GM18870 (cell line): ENCODE measurements around the gene KCNN1.

ENCODE experiments used
- ATAC-seq: cut with Tn5 transposase; IDR thresholded peaks from one replicate; pipeline ENCODE4 v1.9.1; 2021; ENCODE audit warnings: moderate library complexity; ENCODE audit not compliant: unreplicated experiment

The KCNN1 gene

DNA sequence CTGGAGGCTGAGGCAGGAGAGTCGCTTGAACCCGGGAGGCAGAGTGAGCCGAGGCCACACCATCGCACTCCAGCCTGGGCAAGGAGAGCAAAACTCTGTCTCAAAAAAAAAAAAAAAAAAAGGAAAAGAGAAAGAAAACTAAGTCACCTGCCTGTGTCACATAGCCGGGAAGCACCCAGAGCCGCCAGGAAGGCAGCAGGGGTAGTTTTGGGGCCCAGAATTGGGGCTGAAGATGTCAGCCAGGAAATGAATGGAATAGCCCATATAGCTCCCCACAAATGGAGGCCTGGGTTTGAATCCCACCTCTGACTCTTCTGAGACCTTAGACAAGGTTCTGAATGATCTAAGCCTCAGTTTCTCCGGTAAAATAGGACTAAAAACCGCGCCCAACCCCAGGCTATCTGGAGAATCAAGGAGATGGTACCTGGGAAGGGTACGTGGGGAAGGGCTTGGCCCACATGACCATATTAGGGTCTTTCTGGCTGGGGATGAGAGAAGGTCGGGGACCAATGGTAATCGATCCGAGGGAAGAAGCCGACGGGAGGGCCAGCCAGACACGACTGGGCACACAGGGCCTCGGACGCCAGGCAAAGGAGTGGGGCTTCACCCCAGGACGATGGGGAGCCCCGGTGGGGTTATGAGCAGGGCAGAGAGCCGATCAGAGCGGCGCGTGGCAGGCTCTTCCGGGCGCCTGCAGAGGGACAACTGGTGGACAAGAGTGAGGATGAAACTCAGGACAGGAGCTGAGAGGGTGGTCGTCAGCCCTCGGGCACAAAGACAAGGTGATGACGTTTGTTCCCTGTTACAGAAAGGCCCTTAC, 19.7 kb upstream of the KCNN1 start:
- ATAC-seq: no peak

DNA sequence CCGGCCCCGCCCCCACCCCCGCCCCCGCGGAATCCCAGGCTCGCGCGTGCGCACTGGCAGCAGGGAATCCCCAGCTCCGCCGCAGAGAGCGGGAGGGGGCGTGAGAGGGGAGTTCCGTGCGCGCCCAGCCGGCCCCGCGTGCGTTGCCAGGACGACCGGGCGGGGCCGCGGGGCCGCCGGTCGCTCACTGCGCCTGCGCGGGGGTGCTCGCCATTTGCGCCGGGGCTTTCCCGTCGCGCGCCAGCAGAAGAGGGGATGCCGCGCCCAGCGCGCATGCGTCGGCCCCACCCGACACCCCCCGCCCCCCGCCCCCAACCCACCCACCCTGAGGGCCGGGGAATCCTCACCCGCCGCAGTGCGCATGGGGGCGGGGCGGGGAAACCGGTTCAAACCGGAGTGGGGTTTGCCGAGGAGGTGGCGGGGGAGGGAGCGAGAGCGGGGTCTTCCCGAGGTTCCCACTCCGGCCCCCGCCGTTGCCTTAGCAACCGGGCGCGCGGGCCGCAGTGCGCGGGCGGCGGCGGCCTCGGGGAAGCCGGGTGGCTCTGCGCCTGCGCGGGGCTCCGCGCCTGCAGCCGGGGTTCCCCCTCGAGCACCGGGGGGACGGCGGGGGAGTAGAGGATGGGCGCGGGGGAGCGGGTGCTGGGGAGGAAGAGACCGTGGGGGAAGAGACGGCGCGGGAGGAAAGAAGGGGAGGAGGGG, 18.9 kb upstream of the KCNN1 start:
- ATAC-seq: no peak

DNA sequence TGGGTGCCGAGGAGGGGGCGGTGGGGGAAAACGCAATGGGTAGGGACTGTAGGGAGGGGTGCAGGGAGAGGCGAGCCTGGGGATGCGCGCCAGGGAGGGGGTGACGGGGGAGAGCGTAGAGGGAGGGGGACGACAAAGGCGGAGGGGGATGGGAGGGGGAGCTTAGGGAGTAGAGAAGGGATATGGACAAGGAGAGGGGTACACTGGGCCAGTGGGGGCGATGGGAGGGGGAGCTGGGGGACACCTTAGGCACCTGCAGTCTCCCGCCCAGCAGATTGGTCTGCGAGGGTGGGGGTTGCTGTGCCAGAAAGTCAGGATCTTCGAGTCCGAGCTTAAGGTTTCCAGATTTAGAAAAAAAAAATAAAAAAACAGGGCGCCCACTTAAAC, 18.4 kb upstream of the KCNN1 start:
- no peak for ATAC-seq

GRCh38 chr19:17948931-17949930, 17.7 kb upstream of the KCNN1 start:
- no peak for ATAC-seq

DNA sequence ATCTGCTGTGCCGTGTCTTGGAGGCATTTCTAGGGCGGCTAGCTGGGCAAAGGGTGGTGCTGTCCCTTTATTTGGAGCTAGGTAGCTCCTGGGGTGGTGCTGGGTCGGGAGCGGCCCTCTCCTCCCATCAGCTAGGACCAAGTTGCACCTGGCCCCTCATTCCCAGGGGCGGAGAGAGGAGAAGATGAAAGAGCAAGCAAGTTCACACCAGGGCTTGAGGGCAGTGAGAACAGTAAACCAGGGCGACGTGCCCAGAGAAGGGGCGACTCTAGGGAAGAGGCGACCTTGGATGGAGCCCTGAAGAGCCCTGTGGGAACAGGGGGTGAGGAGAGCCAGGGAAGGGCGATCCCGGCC, 17.0 kb upstream of the KCNN1 start:
- no peak for ATAC-seq

DNA sequence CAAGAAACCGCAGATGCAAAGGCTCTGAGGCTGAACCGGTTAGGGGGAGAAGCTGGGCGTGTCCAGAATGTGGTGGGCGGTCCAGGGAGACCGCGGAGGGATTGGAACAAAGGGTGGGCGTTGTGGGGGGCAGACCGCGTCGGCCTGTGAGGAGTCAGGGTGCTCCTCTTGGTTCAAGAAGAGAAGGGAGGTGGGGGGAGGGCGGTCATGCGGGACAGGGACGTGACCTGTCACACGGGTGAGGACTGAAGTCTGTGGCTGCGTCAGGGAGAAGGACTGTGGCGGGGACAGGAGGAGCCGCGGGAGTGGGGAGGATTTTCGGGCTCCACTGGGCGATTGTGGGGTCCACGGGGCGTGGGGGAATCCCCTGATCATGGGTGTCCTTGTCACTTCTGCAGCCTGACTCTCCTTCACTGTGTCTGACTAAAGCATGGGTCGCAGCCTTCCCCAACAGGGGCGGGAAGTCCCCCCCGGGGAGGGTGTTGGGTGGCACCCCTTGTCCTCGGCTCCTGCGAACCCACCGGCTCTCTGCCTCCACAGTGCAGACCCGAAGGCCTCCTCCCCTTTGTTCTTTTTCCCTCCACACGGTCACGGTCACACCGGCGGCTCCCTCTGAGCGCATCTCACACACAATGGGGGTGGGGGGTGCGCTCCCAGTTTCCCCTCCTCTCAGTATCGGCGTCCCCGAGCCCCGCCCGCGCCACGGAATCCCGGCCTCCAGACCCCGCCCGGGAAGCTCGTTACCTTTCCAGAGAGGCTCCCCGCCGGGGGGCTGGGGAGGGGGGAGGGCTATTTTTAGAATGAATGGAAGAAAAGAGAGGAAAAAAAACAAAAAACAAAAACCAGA, 16.4 kb upstream of the KCNN1 start:
- no peak for ATAC-seq

- ATAC-seq: no peak
Observed at GRCh38 chr19:17951157-17951989, 15.5 kb upstream of the KCNN1 start.

DNA sequence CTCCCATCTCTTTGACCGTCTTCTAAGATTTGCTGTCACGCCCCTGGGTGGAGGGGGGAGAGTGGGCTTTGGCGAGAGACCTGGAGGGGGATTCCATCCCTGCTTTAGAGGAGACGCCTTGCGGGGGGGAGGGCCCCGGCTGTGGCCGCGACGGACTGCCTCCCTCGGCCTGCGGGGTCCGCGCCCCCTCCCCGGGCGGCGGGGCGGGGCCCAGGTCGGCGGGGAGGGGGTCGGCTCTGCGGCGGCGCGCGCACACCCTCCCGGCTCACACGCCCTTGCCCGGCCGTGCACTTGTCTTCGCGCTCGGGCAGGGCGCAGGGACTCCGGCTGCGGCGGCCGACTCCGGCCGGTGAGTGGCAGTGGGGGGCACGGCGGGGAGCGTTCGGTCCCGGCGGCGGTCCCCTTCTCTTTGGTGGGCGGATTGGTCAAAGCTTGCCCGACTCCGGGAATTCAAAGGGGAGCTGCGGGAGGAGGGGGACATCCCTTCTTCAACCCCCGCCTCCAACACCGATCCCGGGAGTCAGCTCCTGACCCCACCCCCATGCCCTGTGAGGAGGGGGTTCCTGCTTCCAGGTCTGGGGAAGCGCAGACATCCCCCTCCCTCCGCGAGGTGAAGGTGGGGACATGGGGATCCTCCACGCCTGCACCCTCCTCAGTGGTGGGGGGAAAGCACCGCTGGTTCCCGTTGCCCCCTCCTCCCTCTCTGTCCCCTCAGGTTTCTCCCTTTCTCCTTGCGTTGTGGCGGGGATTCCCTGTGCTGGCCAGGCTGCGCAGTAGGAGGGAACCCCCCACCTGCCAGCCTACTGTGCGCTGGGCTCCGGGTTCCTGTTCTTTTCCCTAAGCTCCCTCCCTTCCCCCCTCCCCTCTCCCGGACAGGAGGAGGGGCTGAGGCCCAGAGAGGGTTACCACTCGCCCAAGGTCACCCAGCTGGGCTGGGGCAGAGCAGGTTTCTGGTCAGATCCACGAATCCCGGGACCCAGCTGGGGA, 14.6 kb upstream of the KCNN1 start:
- no peak for ATAC-seq

DNA sequence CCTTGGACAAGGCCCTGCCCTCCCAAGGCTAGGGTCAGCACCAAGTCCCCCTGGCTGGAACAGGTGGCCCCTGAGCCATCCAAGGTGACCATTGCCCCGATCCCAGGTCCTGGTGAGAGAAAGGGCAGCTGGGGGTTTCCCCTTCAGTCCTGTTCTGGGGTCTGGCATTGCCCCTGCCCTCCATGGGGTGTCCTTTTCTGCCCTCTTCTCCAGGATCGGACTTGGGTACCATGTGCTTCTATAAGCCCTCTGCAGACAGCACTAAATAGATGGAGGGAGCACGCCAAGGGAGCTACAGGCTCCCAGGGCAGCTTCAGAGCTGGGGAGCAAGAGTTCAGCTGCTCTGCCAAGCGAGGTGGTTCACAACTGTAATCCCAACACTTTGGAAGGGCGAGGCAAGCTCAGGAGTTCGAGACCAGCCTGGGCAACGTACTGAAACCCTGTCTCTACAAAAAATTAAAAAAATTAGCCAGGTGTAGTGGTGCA, 13.5 kb upstream of the KCNN1 start:
- no peak for ATAC-seq

GRCh38 chr19:17953869-17954268, 13.0 kb upstream of the KCNN1 start:
- no peak for ATAC-seq

- no peak for ATAC-seq
Observed at GRCh38 chr19:17954401-17954800, 12.5 kb upstream of the KCNN1 start.

- ATAC-seq: no peak
Observed at GRCh38 chr19:17957149-17957849, 9.6 kb upstream of the KCNN1 start.

GRCh38 chr19:17957885-17958284, 9.0 kb upstream of the KCNN1 start:
- no peak for ATAC-seq

DNA sequence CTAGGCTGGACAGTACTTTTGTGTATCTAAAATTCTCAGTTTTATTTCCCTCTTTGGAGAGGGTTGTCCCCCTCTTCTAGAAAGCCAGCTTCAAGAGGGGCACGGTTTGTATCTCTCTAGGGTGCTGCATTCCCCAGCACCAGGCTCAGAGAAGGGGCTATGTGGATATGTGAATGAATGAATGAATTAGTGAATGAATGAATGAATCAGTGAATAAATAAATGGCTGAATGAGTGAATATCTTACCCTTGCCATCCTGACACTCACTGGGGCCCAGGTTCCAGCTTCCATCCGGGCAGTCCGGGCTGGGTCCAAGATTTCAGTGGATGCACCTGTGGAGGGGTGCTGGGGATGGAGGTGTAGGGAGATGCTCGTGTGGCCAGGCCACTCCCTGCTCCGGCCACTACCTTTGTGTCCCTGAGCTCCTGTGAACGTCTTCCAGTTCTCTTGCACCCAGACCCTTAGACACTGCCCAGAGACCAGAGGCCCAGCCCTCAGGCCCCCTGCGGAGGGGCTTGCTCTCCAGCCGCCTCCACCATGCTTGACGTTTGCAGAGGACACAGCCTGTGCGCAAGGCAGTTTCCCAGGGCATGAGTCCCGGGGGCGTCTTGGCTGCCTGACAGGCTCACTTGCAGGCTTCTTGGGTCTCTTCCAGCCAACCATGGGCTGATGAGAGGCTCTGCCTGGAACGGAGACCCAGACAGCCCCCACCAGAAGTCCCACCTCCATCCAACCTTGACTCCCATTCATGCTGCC, 2.8 kb upstream of the KCNN1 start:
- no peak for ATAC-seq

DNA sequence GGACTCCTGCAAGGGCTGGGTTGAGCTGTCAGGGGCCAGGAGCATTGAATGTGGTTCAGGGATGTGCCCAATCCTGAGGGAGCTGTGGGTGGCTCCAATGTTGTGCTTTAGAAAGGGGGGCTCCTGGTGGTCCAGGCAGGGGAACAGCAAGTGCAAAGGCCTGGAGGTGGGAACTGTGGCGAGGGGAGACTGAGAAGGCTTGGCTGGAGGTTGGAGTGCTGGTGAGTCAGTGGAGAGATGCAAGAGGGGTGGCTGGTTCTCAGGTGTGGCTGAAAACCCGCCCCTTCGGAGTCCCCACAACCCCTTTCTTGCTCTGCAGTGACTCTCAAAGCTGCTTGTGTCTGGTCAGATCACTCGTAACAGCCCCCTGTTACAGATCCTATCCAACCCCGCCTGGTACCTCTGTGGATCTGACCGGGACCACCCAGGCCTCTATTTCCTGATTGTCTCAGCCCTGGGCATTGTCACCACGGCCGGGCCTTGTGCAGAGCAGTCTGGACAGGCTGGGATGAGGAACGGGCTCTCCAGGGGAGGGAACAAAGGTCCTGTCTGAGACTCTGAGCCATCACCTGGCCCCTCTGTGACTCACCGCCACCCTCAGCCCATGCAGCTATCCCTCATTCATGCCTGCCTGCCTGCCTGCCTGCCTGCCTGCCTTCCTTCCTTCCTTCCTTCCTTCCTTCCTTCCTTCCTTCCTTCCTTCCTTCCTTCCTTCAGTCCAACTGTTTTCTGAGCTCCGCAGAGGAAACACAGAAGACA, 1.4 kb upstream of the KCNN1 start:
- no peak for ATAC-seq

- ATAC-seq: no peak
Observed at GRCh38 chr19:17966129-17966483, 801 bp upstream of the KCNN1 start.
